Fibroblast of skin of abdomen (primary cell): ENCODE data around the gene C1orf167.

Experiments
- DNase-seq: peaks from one replicate; pipeline ENCODE4 v3.0.0-alpha.2; 2013

Gene C1orf167

GRCh38 chr1:11835441-11836225, 73.6 kb downstream of the C1orf167 start:
- no peak for DNase-seq

- no peak for DNase-seq
Observed at GRCh38 chr1:11836955-11837766, 75.2 kb downstream of the C1orf167 start.

GRCh38 chr1:11837767-11838348, 75.9 kb downstream of the C1orf167 start:
- no peak for DNase-seq

GRCh38 chr1:11838349-11839272, 76.6 kb downstream of the C1orf167 start:
- DNase-seq = peak; percentile 56
